Lower leg skin (tissue), 3 donors: Measurements from ENCODE around the gene CST3.

Experiments used
- POLR2A ChIP-seq, 2 donors: fragments of 450-650 bp; IDR thresholded peaks; one replicate each; pipeline ENCODE4 v1.6.1; 2016 to 2017; ENCODE audit warnings: antibody characterized with exemption in 2 of 2, mild to moderate bottlenecking in 1 of 2, moderate library complexity in 1 of 2
- TF ChIP-seq, protein P1 (sequence below), 3 donors: fragments of 450-650 bp; IDR thresholded peaks; one replicate each; pipeline ENCODE4 v1.5.1; 2016; ENCODE audit warnings: antibody characterized with exemption in 3 of 3, mild to moderate bottlenecking in 3 of 3, moderate library complexity in 2 of 3

DNA sequence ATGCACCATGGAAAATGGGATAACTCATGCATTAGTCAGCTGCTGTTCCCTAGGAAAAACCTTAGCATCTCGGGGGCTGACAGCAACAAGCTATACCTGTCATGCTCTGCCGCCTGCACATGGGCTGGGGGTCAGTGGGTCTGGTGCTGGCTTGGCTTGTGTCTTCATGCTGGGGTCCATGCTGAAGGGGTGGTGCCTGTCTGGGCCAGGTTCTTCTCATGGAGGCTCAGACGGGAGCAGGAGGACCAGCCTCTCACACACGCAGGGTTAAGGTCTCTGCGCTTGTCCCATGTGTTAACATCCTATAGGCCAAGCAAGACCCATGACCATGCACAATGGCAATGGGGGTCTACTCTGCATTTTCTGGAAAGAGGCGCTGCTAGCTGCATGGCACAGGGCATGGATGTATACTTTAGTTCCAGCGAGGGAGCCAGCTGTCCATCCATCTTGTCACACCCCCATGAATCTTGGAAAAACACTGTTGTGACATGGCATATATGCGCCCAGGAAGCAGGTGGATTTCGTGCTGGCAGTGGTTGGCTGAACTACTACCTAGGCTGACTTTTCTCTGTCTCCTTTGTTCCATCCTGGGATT is 24.6 kb upstream of the CST3 start:
- no peak for TF ChIP-seq POLR2A (IDR thresholded peaks at IDR 0.05)
- TF ChIP-seq, protein P1, sequence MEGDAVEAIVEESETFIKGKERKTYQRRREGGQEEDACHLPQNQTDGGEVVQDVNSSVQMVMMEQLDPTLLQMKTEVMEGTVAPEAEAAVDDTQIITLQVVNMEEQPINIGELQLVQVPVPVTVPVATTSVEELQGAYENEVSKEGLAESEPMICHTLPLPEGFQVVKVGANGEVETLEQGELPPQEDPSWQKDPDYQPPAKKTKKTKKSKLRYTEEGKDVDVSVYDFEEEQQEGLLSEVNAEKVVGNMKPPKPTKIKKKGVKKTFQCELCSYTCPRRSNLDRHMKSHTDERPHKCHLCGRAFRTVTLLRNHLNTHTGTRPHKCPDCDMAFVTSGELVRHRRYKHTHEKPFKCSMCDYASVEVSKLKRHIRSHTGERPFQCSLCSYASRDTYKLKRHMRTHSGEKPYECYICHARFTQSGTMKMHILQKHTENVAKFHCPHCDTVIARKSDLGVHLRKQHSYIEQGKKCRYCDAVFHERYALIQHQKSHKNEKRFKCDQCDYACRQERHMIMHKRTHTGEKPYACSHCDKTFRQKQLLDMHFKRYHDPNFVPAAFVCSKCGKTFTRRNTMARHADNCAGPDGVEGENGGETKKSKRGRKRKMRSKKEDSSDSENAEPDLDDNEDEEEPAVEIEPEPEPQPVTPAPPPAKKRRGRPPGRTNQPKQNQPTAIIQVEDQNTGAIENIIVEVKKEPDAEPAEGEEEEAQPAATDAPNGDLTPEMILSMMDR (IDR thresholded peaks at IDR 0.05): no peak
